Body of pancreas (tissue), 4 donors: ENCODE measurements around the gene CMIP. TPM values are rescaled to one million over a fixed set of nuclear protein-coding genes. Genes with fewer than 3 reads are reported as not detected.
A peak's percentile ranks its signal among the peaks of the same experiment; 100 is the strongest.

Experiments
- ATAC-seq: fragments of 150-250 bp; one replicate; pipeline ENCODE4 v1.9.1; 2016
- DNase-seq, 4 donors: peaks; one replicate each; pipeline ENCODE4 v3.0.0-alpha.2; 2019
- H3K27ac ChIP-seq, 4 donors: fragments of 200-600 bp; sonication (generic); 1 replicate in 3 of 4; 2 replicates in 1 of 4; pipeline versions ENCODE4 v1.5.1 to v1.6.1; 2016 to 2019; ENCODE audit warnings: mild to moderate bottlenecking in 1 of 4, mixed read lengths in 1 of 4, moderate library complexity in 1 of 4
- H3K27me3 ChIP-seq, 2 donors: fragments of 200-600 bp; sonication (generic); one replicate each; pipeline ENCODE4 v1.6.0; 2016; ENCODE audit warnings: mild to moderate bottlenecking in 1 of 2
- H3K36me3 ChIP-seq, 2 donors: fragments of 200-600 bp; sonication (generic); replicated peaks in 1 of 2; 2 replicates each; pipeline ENCODE4 v1.5.1; 2016; ENCODE audit warnings: low read depth in 2 of 2; ENCODE audit not compliant: insufficient read depth in 1 of 2
- H3K4me1 ChIP-seq: fragments of 200-600 bp; sonication (generic); one replicate; pipeline ENCODE4 v1.6.0; 2016
- H3K4me3 ChIP-seq, 2 donors: fragments of 200-600 bp; sonication (generic); 1 replicate in 1 of 2; 2 replicates in 1 of 2; pipeline ENCODE4 v1.5.1; 2016 to 2019
- H3K9me3 ChIP-seq, 3 donors: fragments of 200-600 bp; sonication (generic); 1 replicate in 2 of 3; 2 replicates in 1 of 3; pipeline ENCODE4 v1.5.1; 2016
- POLR2A ChIP-seq, 3 donors: fragments of 450-650 bp; IDR thresholded peaks; one replicate each; pipeline ENCODE4 v1.6.1; 2016; ENCODE audit warnings: antibody characterized with exemption in 3 of 3, mild to moderate bottlenecking in 2 of 3
- WGBS, 2 donors: methylation state at CpG; one replicate each; pipeline ENCODE4 v1.1.5; 2017; 5-methylcytosine and 5-hydroxymethylcytosine counted together
- intact Hi-C: fragments of 100-400 bp; cut with DNase I; formaldehyde crosslinking; loops from one replicate; pipeline ENCODE4 v1.15.1; 2023
- total RNA-seq, 2 donors: library from RNA; depleted of rRNA; stranded (reverse); fragments of >200 nt; gene quantifications; one replicate each; pipeline ENCODE4 v1.1.0, GENCODE V29; 2016
- TF ChIP-seq, protein P1 (sequence below), 7 experiments: fragments of 450-650 bp in 4 of 7; fragments of 200-600 bp in 3 of 7; sonication (generic) in 3 of 7; IDR thresholded peaks; one replicate each; pipeline ENCODE4 v1.5.1; 2016 to 2019; ENCODE audit warnings: antibody characterized with exemption in 7 of 7

Gene CMIP
- total RNA-seq, 2 donors from 2014 or later, result 18.7 to 18.8 TPM

DNA sequence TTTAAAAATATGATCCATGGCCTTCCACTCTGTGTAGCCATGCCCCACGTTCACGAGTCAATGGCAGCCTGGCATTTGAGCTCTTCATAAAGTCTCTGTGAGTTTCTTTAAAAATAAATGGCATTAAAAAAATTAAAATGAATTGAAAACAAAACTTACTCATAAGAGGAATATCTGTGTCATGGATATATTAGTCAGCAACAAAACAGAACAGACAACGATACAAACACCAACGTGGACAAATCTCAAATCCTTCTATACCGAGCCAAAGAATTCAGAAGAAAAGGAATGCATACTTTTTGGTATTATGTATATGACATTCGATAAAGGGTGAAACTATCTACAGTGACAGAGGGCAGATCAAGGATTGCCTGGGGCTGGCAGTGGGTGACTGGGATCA, 8.2 kb upstream of the CMIP start:
- ATAC-seq (no peak), DNase-seq (no peak)
- intact Hi-C loops, result no loop called here

DNA sequence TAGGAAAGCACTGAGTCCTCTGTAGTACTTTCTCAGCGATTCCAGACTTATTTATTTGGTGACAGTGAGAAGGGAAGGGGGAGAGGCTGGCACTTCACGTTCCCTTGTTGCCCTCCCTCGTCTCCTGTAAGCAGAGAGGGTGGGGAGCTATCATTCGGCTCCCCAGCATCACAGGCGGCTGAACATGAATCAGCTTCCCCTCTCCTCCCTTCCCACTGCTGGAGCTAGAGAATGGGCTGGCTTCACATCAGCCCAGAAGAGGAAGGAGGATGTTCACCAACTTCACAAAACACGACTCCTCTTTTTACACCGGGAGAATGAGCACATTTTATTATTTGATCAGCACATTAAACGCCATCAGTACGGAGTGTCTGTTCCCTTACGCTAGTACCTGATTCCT, 6.7 kb upstream of the CMIP start:
- intact Hi-C loops, result no loop called here
- 44 to 46% methylated on average over 10 of the region's 10 CpGs for WGBS, 2 donors
- Histone ChIP-seq H3K4me1 (no peaks in the 10 kb centered on the region), H3K27me3 (no peaks in the 10 kb centered on the region), H3K4me3 (no peak overlapping the region), H3K36me3 (no peaks in the 10 kb centered on the region), H3K9me3 (no peaks in the 10 kb centered on the region), H3K27ac (no peak overlapping the region)
- DNase-seq (peak in 1 of 4 donors; percentile 32), ATAC-seq (no peak)
- TF ChIP-seq POLR2A (IDR thresholded peaks at IDR 0.05), result no peak
- TF ChIP-seq, protein P1, sequence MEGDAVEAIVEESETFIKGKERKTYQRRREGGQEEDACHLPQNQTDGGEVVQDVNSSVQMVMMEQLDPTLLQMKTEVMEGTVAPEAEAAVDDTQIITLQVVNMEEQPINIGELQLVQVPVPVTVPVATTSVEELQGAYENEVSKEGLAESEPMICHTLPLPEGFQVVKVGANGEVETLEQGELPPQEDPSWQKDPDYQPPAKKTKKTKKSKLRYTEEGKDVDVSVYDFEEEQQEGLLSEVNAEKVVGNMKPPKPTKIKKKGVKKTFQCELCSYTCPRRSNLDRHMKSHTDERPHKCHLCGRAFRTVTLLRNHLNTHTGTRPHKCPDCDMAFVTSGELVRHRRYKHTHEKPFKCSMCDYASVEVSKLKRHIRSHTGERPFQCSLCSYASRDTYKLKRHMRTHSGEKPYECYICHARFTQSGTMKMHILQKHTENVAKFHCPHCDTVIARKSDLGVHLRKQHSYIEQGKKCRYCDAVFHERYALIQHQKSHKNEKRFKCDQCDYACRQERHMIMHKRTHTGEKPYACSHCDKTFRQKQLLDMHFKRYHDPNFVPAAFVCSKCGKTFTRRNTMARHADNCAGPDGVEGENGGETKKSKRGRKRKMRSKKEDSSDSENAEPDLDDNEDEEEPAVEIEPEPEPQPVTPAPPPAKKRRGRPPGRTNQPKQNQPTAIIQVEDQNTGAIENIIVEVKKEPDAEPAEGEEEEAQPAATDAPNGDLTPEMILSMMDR (IDR thresholded peaks at IDR 0.05), result no peak

More for the DNA sequence above, 8.2 kb upstream of the CMIP start:
- no peak for TF ChIP-seq POLR2A (IDR thresholded peaks at IDR 0.05)
- TF ChIP-seq, protein P1 (IDR thresholded peaks at IDR 0.05), result no peak
- Histone ChIP-seq H3K4me1 (no peaks in the 10 kb centered on the region), H3K36me3 (no peaks in the 10 kb centered on the region), H3K27me3 (no peaks in the 10 kb centered on the region), H3K9me3 (no peaks in the 10 kb centered on the region), H3K27ac (no peak overlapping the region), H3K4me3 (no peak overlapping the region)
- WGBS, 2 donors, result 89% methylated on average over 6 of the region's 6 CpGs

DNA sequence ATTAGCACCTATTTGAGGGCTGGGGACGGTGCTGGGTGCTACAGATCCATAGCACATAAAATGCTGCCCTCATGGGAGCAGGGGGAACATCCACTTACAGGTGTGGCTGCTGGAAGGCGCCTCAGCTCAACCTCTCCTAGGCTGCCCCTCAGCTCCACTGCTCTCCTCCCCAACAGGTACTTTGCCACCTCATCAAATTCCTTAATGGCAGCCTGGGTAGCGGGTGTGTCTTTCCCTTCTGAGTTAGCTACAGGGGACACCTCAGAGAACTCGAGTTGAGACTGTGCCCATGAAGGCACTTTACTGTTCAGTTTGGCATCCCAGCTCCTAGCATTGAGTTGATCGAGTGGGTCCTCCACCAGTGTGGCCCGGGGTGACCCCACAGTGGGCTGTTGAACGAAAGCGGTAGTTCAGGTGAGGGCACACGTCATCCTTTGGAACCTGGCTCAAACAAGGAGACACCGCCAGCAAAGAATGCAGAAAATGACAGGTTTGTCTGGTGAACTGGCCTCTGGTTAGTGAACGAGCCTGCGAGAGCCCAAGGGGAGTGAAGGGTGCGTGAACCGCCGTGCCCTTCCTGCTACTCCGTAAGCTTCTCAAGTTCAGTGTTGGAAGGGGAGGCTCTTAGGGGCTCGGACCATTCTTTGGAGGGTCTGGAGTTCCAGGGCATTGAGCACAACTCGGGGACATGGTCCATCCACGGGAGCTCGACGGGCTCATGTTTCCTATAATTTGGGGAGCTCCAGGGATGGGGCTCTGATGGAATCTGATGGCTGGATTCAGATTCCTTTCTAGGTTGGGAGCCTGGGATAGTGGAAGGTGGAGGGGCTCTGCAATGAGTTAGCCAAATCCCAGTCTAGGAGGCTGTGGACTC, 3.5 kb upstream of the CMIP start:
- no peak for DNase-seq
- peaks cover 1% of the 10 kb centered on the region for H3K4me1 ChIP-seq
- 58 to 72% methylated on average over 14 to 20 of the region's 21 CpGs for WGBS, 2 donors
- no peak overlapping the region for H3K4me3 ChIP-seq
- no peaks in the 10 kb centered on the region for H3K27me3 ChIP-seq
- no peaks in the 10 kb centered on the region for H3K36me3 ChIP-seq
- no peak overlapping the region for H3K27ac ChIP-seq
- H3K9me3 ChIP-seq, result no peaks in the 10 kb centered on the region
- no peak for TF ChIP-seq POLR2A (IDR thresholded peaks at IDR 0.05)
- TF ChIP-seq, protein P1 (IDR thresholded peaks at IDR 0.05), result no peak
- ATAC-seq, result no peak
- intact Hi-C loops, result no loop called here

DNA sequence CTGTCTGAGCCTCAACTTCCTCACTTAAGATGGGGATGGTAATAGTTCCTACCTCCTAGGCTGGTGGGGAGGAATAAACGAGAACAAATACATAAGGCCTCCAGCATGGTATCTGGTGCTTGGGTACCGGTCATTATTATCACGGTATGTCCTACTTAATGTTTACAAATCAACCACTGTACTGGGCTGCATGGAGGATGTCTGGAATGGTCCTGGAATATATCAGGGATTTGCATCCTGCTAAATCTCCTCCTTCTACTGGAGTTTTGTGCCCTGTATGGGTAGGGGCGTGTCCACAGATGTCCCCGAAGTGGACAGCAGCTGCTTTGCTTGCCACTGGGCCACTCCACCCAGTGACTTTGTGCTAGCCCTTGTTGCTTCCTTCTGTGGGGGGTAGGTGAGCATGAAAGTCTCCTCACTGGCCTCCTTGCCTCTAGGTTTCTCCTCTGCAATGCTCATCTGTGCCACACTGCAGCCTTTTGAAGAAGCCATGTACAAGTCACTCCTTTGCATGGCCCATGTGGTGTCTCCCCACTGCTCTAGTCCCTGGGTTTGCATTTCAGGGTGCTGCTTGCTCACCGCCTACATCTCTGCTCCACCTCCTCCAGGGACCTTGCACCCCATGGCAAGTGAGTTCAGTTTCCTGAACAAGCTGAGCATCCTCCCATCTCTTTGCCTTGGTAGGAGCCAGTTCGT, 2.2 kb upstream of the CMIP start:
- H3K36me3 ChIP-seq, result no peaks in the 10 kb centered on the region
- DNase-seq, result no peak
- WGBS, 2 donors, result 57 to 61% methylated on average over 7 of the region's 7 CpGs
- no peaks in the 10 kb centered on the region for H3K9me3 ChIP-seq
- H3K27ac ChIP-seq, result no peak overlapping the region
- H3K4me1 ChIP-seq, result peaks cover 14% of the 10 kb centered on the region
- intact Hi-C loops, result no loop called here
- TF ChIP-seq, protein P1 (IDR thresholded peaks at IDR 0.05), result no peak
- no peak for TF ChIP-seq POLR2A (IDR thresholded peaks at IDR 0.05)
- no peak for ATAC-seq
- H3K4me3 ChIP-seq, result no peak overlapping the region
- no peaks in the 10 kb centered on the region for H3K27me3 ChIP-seq
